Measurements from ENCODE around the gene SLC35F5. TPM values are rescaled to one million over a fixed set of nuclear protein-coding genes. Genes with fewer than 3 reads are reported as not detected.
"Not testable (repeated sequence)": the region's sequence is repeated elsewhere in the genome, so short reads cannot be mapped to it uniquely, and the experiment has no call there.

SLC35F5 gene
- total RNA-seq, 2 experiments from 2014 or later = 18.3 to 19.2 TPM

- Mint-ChIP-seq H3K27ac (no peak overlapping the region), H3K4me1 (ENCODE audit: low read depth) (no peaks in the 10 kb centered on the region), H3K9me3 (no peaks in the 10 kb centered on the region), H3K4me3 (no peak overlapping the region), H3K27me3 (no peaks in the 10 kb centered on the region), H3K36me3 (ENCODE audit: low read depth) (no peaks in the 10 kb centered on the region)
- H3K27ac ChIP-seq (ENCODE audit: low read depth in 1 of 2, low read length in 2 of 2) = no peak overlapping the region
- no peaks in the 10 kb centered on the region for H3K27me3 ChIP-seq (ENCODE audit: control insufficient read depth in 1 of 2, insufficient read depth in 2 of 2, low read length in 2 of 2)
- no peaks in the 10 kb centered on the region for H3K4me1 ChIP-seq (ENCODE audit: insufficient read depth, low read length)
- intact Hi-C loops (cut with DNase I, micrococcal nuclease) = no loop called here
- no peaks in the 10 kb centered on the region for H3K36me3 ChIP-seq (ENCODE audit: insufficient read depth, low read length)
- CTCF ChIA-PET = no interaction called here
- TF ChIP-seq CTCF (IDR thresholded peaks at IDR 0.05) = no peak
- DNase-seq = no peak
- ATAC-seq (ENCODE audit: poor library complexity) = no peak
- no peak overlapping the region for H3K4me3 ChIP-seq (ENCODE audit: low read length)
- POLR2A ChIA-PET = no interaction called here
- H3K9me3 ChIP-seq (ENCODE audit: control insufficient read depth in 1 of 2, insufficient read depth in 1 of 2, low read length in 2 of 2) = no peaks in the 10 kb centered on the region
These were observed 20.5 kb upstream of the SLC35F5 start for GRCh38 chr2:113776949-113777348.

- H3K27ac ChIP-seq (ENCODE audit: low read depth in 1 of 2, low read length in 2 of 2); H3K27me3 ChIP-seq (ENCODE audit: control insufficient read depth in 1 of 2, insufficient read depth in 2 of 2, low read length in 2 of 2); H3K9me3 ChIP-seq (ENCODE audit: control insufficient read depth in 1 of 2, insufficient read depth in 1 of 2, low read length in 2 of 2); H3K9me3 Mint-ChIP-seq; H3K4me1 ChIP-seq (ENCODE audit: insufficient read depth, low read length); H3K4me3 Mint-ChIP-seq; H3K4me1 Mint-ChIP-seq (ENCODE audit: low read depth); H3K4me3 ChIP-seq (ENCODE audit: low read length); intact Hi-C loops (cut with DNase I, micrococcal nuclease); H3K36me3 Mint-ChIP-seq (ENCODE audit: low read depth); H3K27ac Mint-ChIP-seq; DNase-seq; H3K27me3 Mint-ChIP-seq; ATAC-seq (ENCODE audit: poor library complexity); H3K36me3 ChIP-seq (ENCODE audit: insufficient read depth, low read length); POLR2A ChIA-PET: not testable (repeated sequence)
- CTCF ChIA-PET = interaction anchor here (0.6 kb wide), 1 partner anchor 32 kb away, joined by 3 read pairs; no protein-coding TSS in a partner anchor
These were observed 18.2 kb upstream of the SLC35F5 start for GRCh38 chr2:113774616-113775015.

- no peak for TF ChIP-seq CTCF (IDR thresholded peaks at IDR 0.05)
- Histone ChIP-seq H3K27me3 (ENCODE audit: control insufficient read depth in 1 of 2, insufficient read depth in 2 of 2, low read length in 2 of 2) (no peaks in the 10 kb centered on the region), H3K4me1 (ENCODE audit: insufficient read depth, low read length) (no peaks in the 10 kb centered on the region), H3K9me3 (ENCODE audit: control insufficient read depth in 1 of 2, insufficient read depth in 1 of 2, low read length in 2 of 2) (no peaks in the 10 kb centered on the region), H3K27ac (ENCODE audit: low read depth in 1 of 2, low read length in 2 of 2) (no peak overlapping the region), H3K36me3 (ENCODE audit: insufficient read depth, low read length) (no peaks in the 10 kb centered on the region), H3K4me3 (ENCODE audit: low read length) (no peak overlapping the region)
- CTCF ChIA-PET = no interaction called here
- Mint-ChIP-seq H3K27me3 (no peaks in the 10 kb centered on the region), H3K9me3 (no peaks in the 10 kb centered on the region), H3K4me3 (no peak overlapping the region), H3K27ac (no peak overlapping the region), H3K36me3 (ENCODE audit: low read depth) (no peaks in the 10 kb centered on the region), H3K4me1 (ENCODE audit: low read depth) (no peaks in the 10 kb centered on the region)
- intact Hi-C loops (cut with DNase I, micrococcal nuclease) = no loop called here
- DNase-seq = no peak
- no peak for ATAC-seq (ENCODE audit: poor library complexity)
- POLR2A ChIA-PET = no interaction called here
These were observed 14.5 kb upstream of the SLC35F5 start for GRCh38 chr2:113770929-113771328.

GRCh38 chr2:113769555-113769954 is 13.1 kb upstream of the SLC35F5 start:
- Histone ChIP-seq H3K27ac (ENCODE audit: low read depth in 1 of 2, low read length in 2 of 2) (no peak overlapping the region), H3K9me3 (ENCODE audit: control insufficient read depth in 1 of 2, insufficient read depth in 1 of 2, low read length in 2 of 2) (peaks cover 0 to 4% of the 10 kb centered on the region in 2 experiments), H3K36me3 (ENCODE audit: insufficient read depth, low read length) (no peaks in the 10 kb centered on the region), H3K27me3 (ENCODE audit: control insufficient read depth in 1 of 2, insufficient read depth in 2 of 2, low read length in 2 of 2) (no peaks in the 10 kb centered on the region), H3K4me3 (ENCODE audit: low read length) (no peak overlapping the region), H3K4me1 (ENCODE audit: insufficient read depth, low read length) (no peaks in the 10 kb centered on the region)
- Mint-ChIP-seq H3K9me3 (peaks cover 2% of the 10 kb centered on the region), H3K4me1 (ENCODE audit: low read depth) (no peaks in the 10 kb centered on the region), H3K27me3 (no peaks in the 10 kb centered on the region), H3K27ac (no peak overlapping the region), H3K36me3 (ENCODE audit: low read depth) (no peaks in the 10 kb centered on the region), H3K4me3 (no peak overlapping the region)
- CTCF ChIA-PET = interaction anchor here (0.8 kb wide), 1 partner anchor 84 kb away, joined by 3 read pairs; no protein-coding TSS in a partner anchor
- POLR2A ChIA-PET = no interaction called here
- intact Hi-C loops (cut with DNase I, micrococcal nuclease) = no loop called here
- ATAC-seq (ENCODE audit: poor library complexity) (no peak), DNase-seq (no peak)
- no peak for TF ChIP-seq CTCF (IDR thresholded peaks at IDR 0.05)
